ENCODE measurements around the gene ZNF524.

- no peak for TF ChIP-seq CTCF (IDR thresholded peaks at IDR 0.05; ENCODE audit: insufficient read depth, low read depth, low read length)
- TF ChIP-seq EZH2 (IDR thresholded peaks at IDR 0.05; ENCODE audit: insufficient read depth, low read length) = no peak
Measured at GRCh38 chr19:55635334-55635717, 35.2 kb downstream of the ZNF524 start.
